Lower leg skin (tissue), 3 donors: ENCODE measurements around the gene TSNAXIP1.

ENCODE experiments used
- CTCF ChIP-seq, 3 donors: fragments of 450-650 bp; IDR thresholded peaks; one replicate each; pipeline ENCODE4 v1.5.1; 2016; ENCODE audit warnings: antibody characterized with exemption in 3 of 3, mild to moderate bottlenecking in 3 of 3, moderate library complexity in 2 of 3
- POLR2A ChIP-seq, 2 donors: fragments of 450-650 bp; IDR thresholded peaks; one replicate each; pipeline ENCODE4 v1.6.1; 2016 to 2017; ENCODE audit warnings: antibody characterized with exemption in 2 of 2, mild to moderate bottlenecking in 1 of 2, moderate library complexity in 1 of 2

- TF ChIP-seq CTCF (IDR thresholded peaks at IDR 0.05) (no peak), POLR2A (IDR thresholded peaks at IDR 0.05) (no peak)
Observed at GRCh38 chr16:67847064-67847861, 40.6 kb downstream of the TSNAXIP1 start, which contains the start of gene CENPT.
